Caki2 (cell line): Measurements from ENCODE around the gene ARMC2. TPM values are rescaled to one million over a fixed set of nuclear protein-coding genes. Genes with fewer than 3 reads are reported as not detected.
"Not testable (repeated sequence)": the region's sequence is repeated elsewhere in the genome, so short reads cannot be mapped to it uniquely, and the experiment has no call there.

Experiments used
- DNase-seq: peaks from one replicate; pipeline ENCODE4 v3.0.0-alpha.2; 2015; ENCODE audit warnings: low read depth
- in situ Hi-C: cut with HindIII; loops from 2 replicates; pipeline ENCODE4 v1.10.0; 2016; ENCODE audit warnings: low sequenced_read_pairs, low pct_unique_long_range_greater_than_20kb, mixed read lengths
- total RNA-seq: library from RNA; depleted of rRNA; stranded (reverse); fragments of >200 nt; shearing (Covaris generic); gene quantifications from 2 replicates; pipeline ENCODE4 v1.2.3, GENCODE V29; 2014; ENCODE audit warnings: low replicate concordance

ARMC2 gene
- total RNA-seq, 1 experiment from 2014 or later: 0.17 TPM

GRCh38 chr6:108959972-108960582 lies 111.9 kb downstream of the ARMC2 start:
- DNase-seq: no peak
- in situ Hi-C loops: no loop called here

DNA sequence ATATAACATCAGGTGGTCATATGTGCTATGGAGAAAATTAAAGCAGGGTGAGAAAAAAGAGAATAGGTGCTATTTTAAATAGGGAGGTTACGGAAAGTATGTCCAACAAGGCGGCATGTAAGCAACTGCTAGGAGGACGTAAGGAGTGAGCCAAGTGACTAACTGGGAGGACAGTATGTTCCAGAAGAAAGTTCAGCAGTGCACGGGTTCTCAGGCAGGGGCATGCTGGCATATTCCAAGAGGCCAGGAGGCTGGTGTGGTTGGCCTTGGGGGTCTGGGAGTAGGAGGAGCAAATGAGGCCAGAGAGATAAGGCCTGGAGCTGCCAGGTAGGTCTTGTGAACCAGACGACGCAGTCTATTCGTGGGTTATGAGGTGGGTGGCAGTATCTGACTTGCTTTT lies 112.4 kb downstream of the ARMC2 start:
- DNase-seq: no peak
- in situ Hi-C loops: no loop called here

GRCh38 chr6:108961077-108961476 lies 112.9 kb downstream of the ARMC2 start:
- DNase-seq: no peak
- in situ Hi-C loops: no loop called here

DNA sequence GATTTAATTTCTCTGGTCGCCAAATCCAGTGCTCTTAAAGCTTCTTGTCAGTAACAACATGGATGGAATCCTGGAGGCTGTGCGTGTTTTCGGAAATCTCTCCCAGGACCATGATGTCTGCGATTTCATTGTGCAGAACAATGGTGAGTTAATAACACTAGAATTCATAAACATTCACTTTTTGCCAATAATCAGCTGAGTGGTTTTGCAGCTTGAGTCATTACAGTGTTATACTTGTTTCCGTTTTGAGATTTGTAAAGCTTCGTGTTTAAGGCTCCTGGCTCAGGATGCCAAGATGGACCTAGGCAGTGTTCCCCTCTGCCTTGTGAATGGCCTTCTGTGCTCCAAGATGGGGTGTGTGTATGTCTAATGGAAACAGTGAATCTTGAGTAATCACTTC lies 113.8 kb downstream of the ARMC2 start:
- in situ Hi-C loops: no loop called here

GRCh38 chr6:108966251-108966650 lies 118.0 kb downstream of the ARMC2 start:
- in situ Hi-C loops: no loop called here

More for the DNA sequence above, 113.8 kb downstream of the ARMC2 start:
- DNase-seq: no peak

DNA sequence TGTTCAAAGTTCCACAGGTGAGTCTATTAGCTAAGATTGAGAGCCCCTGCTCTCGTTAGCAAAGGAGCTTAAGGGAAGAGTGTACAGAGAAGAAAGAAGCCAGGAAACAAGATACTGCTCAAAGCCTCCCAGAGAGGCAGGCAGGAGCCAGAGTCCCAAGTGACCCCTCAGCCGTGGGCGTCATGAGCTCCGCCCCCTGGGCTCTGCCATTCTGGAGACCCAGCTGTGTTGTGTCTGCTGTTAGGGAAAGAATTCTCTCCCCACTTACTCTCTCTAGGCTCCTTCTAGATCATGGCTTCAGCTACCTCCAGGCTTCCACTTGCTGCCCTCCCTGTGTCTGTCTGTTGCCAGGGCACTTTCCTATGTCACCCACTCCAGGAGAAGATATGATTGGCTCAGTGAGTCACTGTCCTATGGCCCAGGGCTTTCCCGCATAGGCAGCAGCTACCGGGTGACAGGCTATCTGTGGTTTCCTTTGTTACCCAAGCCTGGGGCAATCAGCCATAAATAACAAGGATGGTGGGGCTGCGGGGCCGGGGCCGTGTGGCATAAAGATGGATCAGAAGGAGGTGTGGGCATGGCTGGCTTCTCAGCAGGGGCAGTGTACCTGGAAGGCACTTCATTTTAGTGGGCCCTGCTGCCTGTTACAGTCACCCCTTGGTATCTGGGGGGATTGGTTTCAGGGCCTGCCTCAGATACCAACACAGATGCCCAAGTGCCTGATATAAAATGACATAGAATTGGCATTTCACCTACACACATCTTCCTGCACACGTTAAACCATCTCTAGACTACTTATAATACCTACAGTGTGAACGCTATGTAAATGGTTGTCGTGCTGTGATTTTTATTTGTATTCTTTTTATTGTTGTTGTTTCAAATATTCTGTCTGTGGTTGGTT lies 118.9 kb downstream of the ARMC2 start:
- DNase-seq: peak; percentile 76
- in situ Hi-C loops: no loop called here

More at GRCh38 chr6:108966251-108966650, 118.0 kb downstream of the ARMC2 start:
- no peak for DNase-seq

- in situ Hi-C loops: no loop called here
- DNase-seq: no peak
These were observed 120.4 kb downstream of the ARMC2 start for GRCh38 chr6:108968325-108969316.

DNA sequence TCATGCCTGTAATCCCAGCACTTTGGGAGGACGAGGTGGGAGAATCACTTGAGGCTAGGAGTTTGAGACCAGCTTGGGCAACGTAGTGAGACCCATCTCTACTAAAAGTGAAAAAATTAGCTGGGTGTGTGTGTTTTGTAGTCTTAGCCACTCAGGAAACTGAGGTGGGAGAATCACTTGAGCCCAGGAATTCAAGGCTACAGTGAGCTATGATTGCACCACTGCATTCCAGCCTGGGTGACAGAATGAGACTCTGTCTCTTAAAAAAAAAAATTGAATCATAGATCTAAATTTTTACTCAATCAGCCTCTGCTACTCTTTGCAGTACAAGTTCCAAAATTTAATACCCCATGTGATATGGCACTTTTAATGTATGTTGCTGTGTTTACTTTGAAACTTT lies 121.6 kb downstream of the ARMC2 start:
- no peak for DNase-seq
- in situ Hi-C loops: no loop called here

DNA sequence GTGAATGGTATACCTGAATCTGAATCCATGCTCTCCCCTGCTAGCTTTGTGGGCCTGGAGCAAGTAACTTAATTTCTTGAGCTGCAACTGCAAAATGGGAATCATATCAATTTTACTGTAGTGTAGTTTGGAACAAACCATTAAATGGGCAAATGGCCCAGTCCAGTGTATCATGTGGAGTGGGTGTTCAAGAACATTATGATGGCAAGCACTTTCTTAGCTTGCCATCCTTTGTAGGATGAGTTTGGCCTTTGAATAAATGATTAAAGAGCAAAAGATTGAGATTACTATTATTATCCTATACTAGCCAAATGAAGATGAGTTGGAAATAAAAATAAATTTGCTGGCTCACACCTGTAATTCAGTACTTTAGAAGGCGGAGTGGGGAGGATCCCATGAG lies 126.0 kb downstream of the ARMC2 start:
- in situ Hi-C loops: no loop called here
- DNase-seq: no peak

- DNase-seq, in situ Hi-C loops: not testable (repeated sequence)
These were observed 130.4 kb downstream of the ARMC2 start for GRCh38 chr6:108978638-108979037.

DNA sequence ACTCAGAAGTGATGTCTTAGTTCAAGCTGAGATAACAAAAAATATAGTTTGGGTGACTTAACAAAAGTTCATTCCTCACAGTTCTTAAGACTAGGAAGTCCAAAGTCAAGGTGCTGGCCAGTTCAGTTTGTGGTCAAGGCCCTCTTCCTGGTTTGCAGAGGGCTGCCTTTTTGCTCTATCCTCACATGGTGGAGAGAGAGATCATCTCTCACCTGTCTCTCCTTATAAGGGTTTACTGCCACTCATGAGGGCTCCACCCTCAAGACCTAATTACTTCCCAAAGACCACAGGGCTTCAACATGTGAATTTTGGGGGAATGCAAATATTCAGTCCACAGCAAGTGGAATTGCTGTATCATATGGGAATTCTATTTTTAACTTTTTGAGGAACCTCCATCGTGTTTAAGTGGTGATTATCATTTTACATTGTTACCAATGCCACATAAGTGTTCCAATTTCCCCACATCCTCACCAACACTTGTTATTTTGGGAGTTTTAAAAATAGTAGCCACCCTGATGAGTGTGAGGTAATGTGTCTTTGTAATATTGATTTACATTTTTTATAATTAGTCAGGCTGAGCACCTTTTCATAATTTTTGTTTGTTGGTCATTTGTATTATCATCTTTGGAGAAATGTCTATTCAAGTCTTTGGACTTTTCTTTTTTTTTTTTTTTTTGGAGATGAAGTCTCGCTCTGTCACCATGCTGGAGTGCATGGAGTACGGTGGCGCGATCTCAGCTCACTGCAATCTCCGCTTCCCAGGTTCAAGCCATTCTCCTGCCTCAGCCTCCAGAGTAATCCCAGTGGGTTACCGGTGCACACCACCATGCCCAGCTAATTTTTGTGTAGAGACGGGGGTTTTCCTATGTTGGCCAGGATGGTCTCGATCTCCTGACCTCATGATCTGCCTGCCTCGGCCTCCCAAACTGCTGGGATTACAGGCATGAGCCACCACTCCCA lies 134.2 kb downstream of the ARMC2 start:
- in situ Hi-C loops: no loop called here
- DNase-seq: no peak

DNA sequence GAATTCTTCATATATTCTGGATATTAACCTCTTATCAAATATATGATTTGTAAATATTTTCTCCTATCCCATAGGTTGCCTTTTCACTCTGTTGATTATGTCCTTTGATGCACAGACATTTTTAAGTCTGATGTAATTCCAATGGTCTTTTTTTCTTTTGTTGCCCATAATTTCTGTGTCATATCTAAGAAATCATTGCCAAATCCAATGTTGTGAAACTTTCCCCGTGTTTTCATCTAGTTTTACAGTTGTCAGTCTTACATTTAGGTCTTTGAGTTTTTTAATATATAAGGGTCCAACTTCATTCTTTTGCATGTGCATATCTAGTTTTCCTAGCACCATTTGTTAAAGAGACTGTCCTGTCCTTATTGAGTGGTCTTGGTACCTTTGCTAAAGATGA lies 134.9 kb downstream of the ARMC2 start:
- in situ Hi-C loops: no loop called here
- DNase-seq: no peak

GRCh38 chr6:108985301-108985700 lies 137.1 kb downstream of the ARMC2 start:
- in situ Hi-C loops: no loop called here
- no peak for DNase-seq

- in situ Hi-C loops: no loop called here
- no peak for DNase-seq
These were observed 138.9 kb downstream of the ARMC2 start for GRCh38 chr6:108987156-108987555.

- DNase-seq: no peak
- in situ Hi-C loops: no loop called here
These were observed 140.1 kb downstream of the ARMC2 start for GRCh38 chr6:108988296-108988695.

DNA sequence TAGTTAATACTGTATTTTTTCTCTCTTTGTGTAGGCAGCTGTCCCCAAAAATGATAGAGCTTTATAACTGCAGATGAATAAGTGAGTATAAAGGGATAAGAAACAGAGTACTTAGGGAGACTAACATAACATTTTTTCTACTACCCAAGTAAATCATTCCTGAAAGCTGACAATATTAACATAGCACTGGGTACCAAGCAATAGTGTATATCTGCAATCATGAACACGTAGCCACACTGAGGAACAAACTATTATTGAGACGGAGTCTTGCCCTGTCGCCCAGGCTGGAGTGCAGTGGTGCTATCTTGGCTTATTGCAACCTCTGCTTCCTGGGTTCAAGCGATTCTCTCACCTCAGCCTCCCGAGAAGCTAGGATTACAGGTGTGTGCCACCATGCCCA lies 140.5 kb downstream of the ARMC2 start:
- no peak for DNase-seq
- in situ Hi-C loops: no loop called here

- in situ Hi-C loops: no loop called here
- DNase-seq: no peak
These were observed 141.5 kb downstream of the ARMC2 start for GRCh38 chr6:108989700-108990099.

- DNase-seq: no peak
- in situ Hi-C loops: no loop called here
These were observed 145.7 kb downstream of the ARMC2 start for GRCh38 chr6:108993876-108994275.
